ENCODE measurements around the gene DLEU7.

DNA sequence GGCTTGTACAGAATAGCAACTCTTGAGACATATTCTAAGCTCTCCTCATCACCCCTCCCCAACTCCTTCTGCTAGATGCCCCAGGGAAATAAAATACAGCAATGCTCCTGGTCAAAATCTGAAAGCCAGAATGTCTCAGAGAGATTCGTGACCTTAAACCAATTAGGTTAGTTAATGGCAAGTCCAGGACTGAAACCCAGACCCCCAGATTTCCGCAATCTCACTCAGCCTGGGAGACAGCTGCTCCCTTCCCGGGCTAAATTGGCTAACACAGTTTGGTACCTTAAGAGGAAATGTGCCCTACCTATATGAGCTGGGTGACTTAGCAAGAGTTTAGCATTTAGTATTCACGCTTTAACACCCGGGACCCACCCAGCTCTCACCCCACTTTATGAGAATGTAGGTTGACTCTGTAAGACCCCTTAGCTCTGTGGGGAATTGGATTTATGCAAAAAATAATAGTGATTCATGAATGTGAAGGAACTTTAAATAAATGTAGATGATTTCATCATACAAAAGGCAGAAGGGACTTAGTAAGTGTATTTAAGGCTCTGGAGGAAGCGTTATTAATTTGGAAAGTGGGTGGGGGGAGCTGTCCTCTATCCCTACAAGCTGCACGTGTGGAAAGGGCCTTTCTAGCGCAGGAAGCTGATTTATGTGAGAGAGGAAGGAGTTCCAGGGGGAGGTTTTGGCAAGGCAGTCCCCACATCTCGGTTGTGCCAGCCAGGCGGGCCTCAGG lies 1.1 kb downstream of the DLEU7 start:
- TF ChIP-seq, protein P1, sequence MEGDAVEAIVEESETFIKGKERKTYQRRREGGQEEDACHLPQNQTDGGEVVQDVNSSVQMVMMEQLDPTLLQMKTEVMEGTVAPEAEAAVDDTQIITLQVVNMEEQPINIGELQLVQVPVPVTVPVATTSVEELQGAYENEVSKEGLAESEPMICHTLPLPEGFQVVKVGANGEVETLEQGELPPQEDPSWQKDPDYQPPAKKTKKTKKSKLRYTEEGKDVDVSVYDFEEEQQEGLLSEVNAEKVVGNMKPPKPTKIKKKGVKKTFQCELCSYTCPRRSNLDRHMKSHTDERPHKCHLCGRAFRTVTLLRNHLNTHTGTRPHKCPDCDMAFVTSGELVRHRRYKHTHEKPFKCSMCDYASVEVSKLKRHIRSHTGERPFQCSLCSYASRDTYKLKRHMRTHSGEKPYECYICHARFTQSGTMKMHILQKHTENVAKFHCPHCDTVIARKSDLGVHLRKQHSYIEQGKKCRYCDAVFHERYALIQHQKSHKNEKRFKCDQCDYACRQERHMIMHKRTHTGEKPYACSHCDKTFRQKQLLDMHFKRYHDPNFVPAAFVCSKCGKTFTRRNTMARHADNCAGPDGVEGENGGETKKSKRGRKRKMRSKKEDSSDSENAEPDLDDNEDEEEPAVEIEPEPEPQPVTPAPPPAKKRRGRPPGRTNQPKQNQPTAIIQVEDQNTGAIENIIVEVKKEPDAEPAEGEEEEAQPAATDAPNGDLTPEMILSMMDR (IDR thresholded peaks at IDR 0.05; ENCODE audit: insufficient read depth, low read depth, low read length): no peak
- no peak for TF ChIP-seq EZH2 (IDR thresholded peaks at IDR 0.05; ENCODE audit: insufficient read depth, low read length)

All from astrocyte (in vitro differentiated cells and primary cell).